Suprapubic skin (tissue), 4 donors: ENCODE measurements around the gene TNFSF4.

ENCODE experiments used
- CTCF ChIP-seq, 2 donors: fragments of 200-600 bp in 1 of 2; fragments of 450-650 bp in 1 of 2; sonication (generic) in 1 of 2; IDR thresholded peaks; one replicate each; pipeline ENCODE4 v1.5.1; 2016 to 2019; ENCODE audit warnings: antibody characterized with exemption in 2 of 2, mild to moderate bottlenecking in 1 of 2, moderate library complexity in 1 of 2
- EP300 ChIP-seq: sonication (generic); formaldehyde crosslinking; IDR thresholded peaks from one replicate; pipeline ENCODE4 v1.6.1; 2017; ENCODE audit warnings: antibody characterized with exemption
- POLR2A ChIP-seq, 2 donors: fragments of 450-650 bp; IDR thresholded peaks; one replicate each; pipeline ENCODE4 v1.6.1; 2017; ENCODE audit warnings: antibody characterized with exemption in 2 of 2, mild to moderate bottlenecking in 2 of 2, moderate library complexity in 2 of 2
- POLR2AphosphoS5 ChIP-seq, 3 donors: sonication (generic); formaldehyde crosslinking; IDR thresholded peaks; one replicate each; pipeline ENCODE4 v1.6.1; 2017; ENCODE audit warnings: antibody characterized with exemption in 3 of 3

- no peak for TF ChIP-seq CTCF (IDR thresholded peaks at IDR 0.05)
- no peak for TF ChIP-seq POLR2A (IDR thresholded peaks at IDR 0.05)
- TF ChIP-seq POLR2AphosphoS5 (IDR thresholded peaks at IDR 0.05) = no peak
- no peak for TF ChIP-seq EP300
These were observed 3.6 kb upstream of the TNFSF4 start for GRCh38 chr1:173210716-173211231.
